H1 (cell line): ENCODE results near the gene BCAS3. TPM values are rescaled to one million over a fixed set of nuclear protein-coding genes. Genes with fewer than 3 reads are reported as not detected.

Experiments used
- ASH2L ChIP-seq: fragments of 200-600, 300-600 bp; sonication (generic); IDR thresholded peaks from one replicate; pipeline ENCODE4 v1.7.1; 2017; ENCODE audit warnings: low read length
- CEBPB ChIP-seq: IDR thresholded peaks from 2 replicates; pipeline ENCODE4 v1.6.1; 2012; ENCODE audit warnings: low read depth, low read length
- CHD1 ChIP-seq: IDR thresholded peaks from 2 replicates; pipeline ENCODE4 v1.6.1; 2012; ENCODE audit warnings: low read depth, low read length, improper control_type of control experiment
- CTCF ChIP-seq, 3 experiments: IDR thresholded peaks; 1 replicate in 2 of 3; 2 replicates in 1 of 3; pipeline versions ENCODE4 v1.5.1 to v1.6.1; 2011; ENCODE audit warnings: low read length in 3 of 3, mild to moderate bottlenecking in 3 of 3, inconsistent platforms in 2 of 3, low read depth in 1 of 3, moderate library complexity in 1 of 3; ENCODE audit not compliant: insufficient read depth in 1 of 3; ENCODE audit errors: control extremely low read depth in 1 of 3
- E2F6 ChIP-seq: IDR thresholded peaks from 2 replicates; pipeline ENCODE4 v1.6.1; 2012; ENCODE audit warnings: inconsistent platforms
- GABPA ChIP-seq: IDR thresholded peaks from 2 replicates; pipeline ENCODE4 v1.6.1; 2011; ENCODE audit warnings: mild to moderate bottlenecking, low read length, moderate library complexity, borderline replicate concordance; ENCODE audit not compliant: insufficient read depth
- MAFK ChIP-seq: IDR thresholded peaks from 2 replicates; pipeline ENCODE4 v1.6.1; 2012; ENCODE audit warnings: low read depth, mild to moderate bottlenecking, improper control_type of control experiment, low read length
- MAX ChIP-seq: IDR thresholded peaks from 2 replicates; pipeline ENCODE4 v1.6.1; 2012; ENCODE audit warnings: inconsistent platforms
- NRF1 ChIP-seq: IDR thresholded peaks from 2 replicates; pipeline ENCODE4 v1.6.1; 2011; ENCODE audit warnings: mild to moderate bottlenecking, low read depth, low read length, improper control_type of control experiment
- PHF8 ChIP-seq: fragments of 200-600 bp; sonication (generic); conservative IDR thresholded peaks from 2 replicates; pipeline ENCODE4 v1.7.1; 2012; ENCODE audit warnings: low read depth, mild to moderate bottlenecking, inconsistent platforms, low read length, moderate library complexity
- POU5F1 ChIP-seq: IDR thresholded peaks from 2 replicates; pipeline ENCODE4 v1.6.1; 2011; ENCODE audit warnings: low read depth, mild to moderate bottlenecking, low read length, moderate library complexity
- SIX5 ChIP-seq: IDR thresholded peaks from 2 replicates; pipeline ENCODE4 v1.6.1; 2011; ENCODE audit warnings: mild to moderate bottlenecking, low read depth, low read length
- TCF12 ChIP-seq: IDR thresholded peaks from 2 replicates; pipeline ENCODE4 v1.6.1; 2011; ENCODE audit warnings: low read depth, mild to moderate bottlenecking, low read length
- TEAD4 ChIP-seq: IDR thresholded peaks from 2 replicates; pipeline ENCODE4 v1.6.1; 2012; ENCODE audit warnings: low read depth, low read length, inconsistent platforms, mixed read lengths
- polyA plus RNA-seq, 7 experiments: library from polyadenylated mRNA; depleted of rRNA in 3 of 7; stranded (reverse) in 5 of 7; unstranded in 2 of 7; fragments of >200 nt in 5 of 7; fragments of 200-250 nt in 2 of 7; gene quantifications; 1 replicate in 5 of 7; 2 replicates in 1 of 7; 4 replicates in 1 of 7; pipeline versions ENCODE4 v1.2.1 to v1.2.3, GENCODE V29; 2011 to 2013; ENCODE audit warnings: missing spikeins in 2 of 7, mixed read lengths in 2 of 7
- total RNA-seq: library from RNA; stranded (reverse); fragmentation: NEBNext Ultra II Directional; extraction: Animal tissue kit (Norgen Biotek cat#: 25700); gene quantifications from 2 replicates; pipeline ENCODE4 v1.2.1, GENCODE V29; 2021

BCAS3 gene
- total and polyA plus RNA-seq, 2 of the 8 experiments (the other 6 are each of a cell fraction or from before 2014, with no cell fraction given), result 9.9 to 13.3 TPM

GRCh38 chr17:61412860-61413660, 735.4 kb downstream of the BCAS3 start (continued):
- peak; percentile 35 for TF ChIP-seq ASH2L
- no peak for TF ChIP-seq MAFK
- no peak for TF ChIP-seq CEBPB
- TF ChIP-seq CHD1, result no peak
- TF ChIP-seq POU5F1, result no peak
- no peak for TF ChIP-seq NRF1
- no peak for TF ChIP-seq E2F6
- TF ChIP-seq MAX, result 0 out of 2 replicates have a peak, but pooled peaks have one; percentile 0
- no peak for TF ChIP-seq GABPA
- no peak for TF ChIP-seq TCF12
- 0 out of 2 replicates have a peak, but pooled peaks have one; percentile 17 for TF ChIP-seq PHF8
- TF ChIP-seq TEAD4, result no peak
- no peak for TF ChIP-seq CTCF (IDR thresholded peaks at IDR 0.05; ENCODE audit: control extremely low read depth in 1 of 3, insufficient read depth in 1 of 3, low read depth in 1 of 3, low read length in 3 of 3)
- no peak for TF ChIP-seq SIX5
